ENCODE data around the gene PIEZO2.
"Not testable (repeated sequence)": the region's sequence is repeated elsewhere in the genome, so short reads cannot be mapped to it uniquely, and the experiment has no call there.

The PIEZO2 gene

GRCh38 chr18:10660179-10660884, 489.0 kb downstream of the PIEZO2 start:
- DNase-seq = no peak

DNA sequence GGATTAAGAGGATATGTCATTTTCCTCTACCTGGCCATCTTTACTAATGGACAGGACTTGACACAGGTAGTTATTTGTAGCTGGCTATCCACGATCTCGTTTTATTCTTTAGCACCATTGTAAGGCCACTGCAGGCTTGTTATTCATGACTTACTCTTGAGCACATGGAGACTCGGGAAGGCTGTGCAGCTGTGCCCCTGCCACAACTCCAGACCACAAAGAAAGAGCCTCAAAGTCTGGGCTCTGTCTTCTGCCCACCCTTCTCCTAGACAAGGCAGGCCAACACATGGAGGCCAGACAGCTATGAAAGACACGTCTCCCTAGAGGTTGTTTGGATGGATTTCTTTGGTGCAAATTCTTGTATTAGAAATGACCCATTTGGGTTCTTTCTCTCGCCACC, 489.8 kb downstream of the PIEZO2 start:
- no peak for DNase-seq

GRCh38 chr18:10659000-10659399, 490.4 kb downstream of the PIEZO2 start:
- DNase-seq = no peak

- DNase-seq = not testable (repeated sequence)
These were observed 505.4 kb downstream of the PIEZO2 start for GRCh38 chr18:10644003-10644402.

- not testable (repeated sequence) for DNase-seq
These were observed 506.3 kb downstream of the PIEZO2 start for GRCh38 chr18:10642915-10643524.

GRCh38 chr18:10638539-10638885, 510.9 kb downstream of the PIEZO2 start:
- not testable (repeated sequence) for DNase-seq

- DNase-seq = not testable (repeated sequence)
These were observed 511.4 kb downstream of the PIEZO2 start for GRCh38 chr18:10637858-10638538.

GRCh38 chr18:10629076-10629475, 520.3 kb downstream of the PIEZO2 start:
- DNase-seq = not testable (repeated sequence)

GRCh38 chr18:10626606-10627213, 522.7 kb downstream of the PIEZO2 start:
- not testable (repeated sequence) for DNase-seq

DNA sequence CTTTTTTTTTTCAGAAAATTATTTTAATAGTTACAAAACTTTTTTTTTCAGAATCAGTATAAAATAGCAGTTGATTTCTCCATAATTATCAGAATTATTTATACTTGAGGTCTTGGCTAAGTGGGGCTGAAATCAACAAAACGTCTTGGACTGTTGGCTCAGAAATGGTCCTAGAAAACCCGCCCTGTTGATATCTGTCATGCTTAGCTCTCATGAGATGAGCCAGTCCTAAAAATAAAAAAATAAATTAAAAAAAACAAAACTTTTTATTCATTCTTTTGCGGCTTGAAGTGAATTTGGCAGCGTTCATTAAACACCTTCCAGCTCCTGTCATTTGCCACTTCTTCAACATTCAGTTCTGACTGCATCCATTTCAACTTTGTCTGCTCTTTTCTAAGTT, 525.8 kb downstream of the PIEZO2 start:
- not testable (repeated sequence) for DNase-seq

GRCh38 chr18:10622982-10623381, 526.4 kb downstream of the PIEZO2 start:
- DNase-seq = not testable (repeated sequence)

DNA sequence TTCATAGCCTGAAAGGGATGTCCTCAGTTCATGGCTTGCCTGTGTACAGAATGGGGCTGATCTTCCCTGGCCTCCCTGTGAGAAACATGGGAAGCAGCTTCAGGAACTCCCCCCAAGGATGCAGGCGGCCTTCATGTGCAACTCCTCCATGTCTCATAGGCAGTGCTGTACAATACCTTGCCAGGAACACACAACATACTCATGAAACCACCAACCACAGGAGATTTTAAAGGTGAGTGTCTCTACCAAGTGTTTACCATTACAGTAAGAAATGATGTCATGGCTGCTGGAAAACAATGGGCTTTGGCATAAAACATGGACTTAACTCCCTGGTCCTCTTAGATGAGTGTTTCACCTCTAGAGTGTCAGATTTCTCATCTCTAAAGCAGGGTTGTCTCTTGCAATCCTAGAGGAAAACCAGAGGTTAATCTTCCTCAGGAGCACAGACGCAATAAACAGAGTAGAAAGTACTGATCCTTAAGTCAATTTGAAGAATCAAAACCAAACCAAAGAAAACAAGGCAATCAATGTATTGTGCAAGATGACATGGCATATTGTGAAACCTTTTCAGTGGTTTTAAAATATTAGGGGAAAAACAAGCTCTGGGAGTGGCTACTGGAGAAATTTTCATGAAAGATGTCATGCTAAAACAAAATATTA, 528.6 kb downstream of the PIEZO2 start:
- not testable (repeated sequence) for DNase-seq
